ENCODE results near the gene TEX36. TPM values are rescaled to one million over a fixed set of nuclear protein-coding genes. Genes with fewer than 3 reads are reported as not detected.

TEX36 gene
- total RNA-seq, 2 donors from 2014 or later = not detected

DNA sequence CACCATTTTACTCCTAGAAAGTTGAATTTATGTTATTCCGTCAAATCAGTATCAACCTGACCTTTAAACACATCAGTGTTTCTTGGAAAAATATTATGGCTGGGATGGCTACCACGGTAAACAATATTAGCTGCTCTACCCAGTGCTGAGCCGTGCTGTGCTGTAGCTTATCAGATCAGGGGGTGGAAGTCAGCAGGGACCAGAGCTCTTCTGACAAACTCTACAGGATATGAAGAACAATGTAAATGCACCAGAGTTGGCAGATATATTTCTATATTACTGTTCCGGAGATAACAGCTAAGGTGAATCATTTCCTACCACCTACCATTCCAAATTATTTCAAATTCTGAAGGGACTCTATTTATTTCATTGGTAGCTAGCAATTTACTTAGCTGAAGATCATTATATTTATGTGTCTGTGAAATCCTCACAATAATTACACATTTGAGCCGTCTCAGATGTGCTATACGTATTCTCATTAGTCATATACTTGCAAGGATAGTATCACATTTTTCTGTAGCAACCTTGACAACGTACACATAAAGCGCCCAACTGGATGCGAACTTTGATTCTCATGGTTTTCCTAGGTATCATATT, 76.5 kb downstream of the TEX36 start:
- DNase-seq (ENCODE audit: low spot score) = no peak
- intact Hi-C loops (cut with DNase I) = no loop called here

Other genes starting within 250 kb of the TEX36 start
- gene EDRF1, start 36.5 kb upstream of the TEX36 start, total RNA-seq = 10 to 100 TPM; 13.5 to 16.8 TPM
- under 1 TPM; 0.28 to 0.38 TPM for gene MMP21, start 92.7 kb upstream of the TEX36 start, total RNA-seq
- 10 to 100 TPM; 28.2 to 31.4 TPM for gene UROS, start 140.1 kb upstream of the TEX36 start, total RNA-seq
- 10 to 100 TPM; 37.5 to 38.8 TPM for gene BCCIP, start 140.4 kb upstream of the TEX36 start, total RNA-seq
- gene DHX32, start 198.1 kb upstream of the TEX36 start, total RNA-seq = 10 to 100 TPM; 19.0 to 25.1 TPM
- gene FANK1, start 213.4 kb upstream of the TEX36 start, total RNA-seq = 1 to 10 TPM; 1.5 to 3.0 TPM